GM08714 (cell line): ENCODE results near the gene MSMO1.
"Not testable (repeated sequence)": the region's sequence is repeated elsewhere in the genome, so short reads cannot be mapped to it uniquely, and the experiment has no call there.

ENCODE experiments used
- H3K4me3 ChIP-seq: fragments of 200-500 bp; sonication (Bioruptor generic); 2 replicates; pipeline ENCODE4 v1.5.1; 2014; ENCODE audit warnings: mild to moderate bottlenecking, low read length, inconsistent platforms
- ZNF274 ChIP-seq: IDR thresholded peaks from 2 replicates; pipeline ENCODE4 v1.6.1; 2012; ENCODE audit warnings: mild to moderate bottlenecking, low read depth, low read length

Gene MSMO1

DNA sequence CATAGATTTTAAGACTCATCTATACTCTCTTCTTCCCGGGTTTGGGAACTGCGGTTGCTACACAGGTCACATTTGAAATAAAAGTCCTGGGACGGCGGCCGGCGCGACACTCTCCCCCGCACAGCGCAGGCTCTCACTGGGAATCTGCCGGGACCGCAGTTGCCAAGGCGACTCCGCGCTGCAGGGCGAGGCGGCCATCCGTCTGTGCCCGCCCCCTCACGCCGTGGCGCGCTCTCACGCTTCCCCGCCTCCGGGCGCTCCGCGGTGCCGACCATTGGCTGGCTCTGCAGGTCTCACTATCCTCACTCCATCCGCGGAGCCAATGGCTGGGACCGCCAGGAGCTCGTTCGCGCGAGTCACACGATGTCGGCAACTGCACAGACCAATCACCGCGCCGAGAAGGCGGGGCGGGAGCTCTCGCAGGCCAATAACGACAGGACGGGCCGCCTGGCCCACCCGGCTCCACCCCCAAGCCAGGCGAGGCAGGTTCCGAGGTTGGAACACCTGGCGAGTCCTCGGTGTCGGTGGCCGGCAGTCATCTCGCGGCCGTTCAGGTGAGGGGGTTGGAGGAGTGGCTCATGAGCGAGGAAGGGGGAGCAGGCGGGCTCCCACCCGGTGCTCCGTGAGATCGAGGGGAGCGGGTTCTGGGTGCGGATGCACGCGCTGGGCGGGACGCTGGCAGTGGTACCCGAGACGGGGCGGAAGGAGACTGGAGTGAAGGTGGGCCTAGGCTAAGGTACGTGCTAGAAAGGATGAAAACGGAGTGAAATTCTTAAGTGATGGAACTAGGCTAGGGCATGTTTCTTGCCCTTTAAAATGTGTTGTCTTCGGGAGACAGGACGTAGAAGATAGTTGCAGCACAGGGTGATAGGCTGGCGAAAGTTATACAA is at the start of gene MSMO1:
MSMO1 (plus strand) TSS at position 459 of the 890 bp plus-strand sequence. CDS start 5,702 bp downstream, outside the sequence.
- peak within 1 kb of the TSS; percentile 98 for H3K4me3 ChIP-seq
- TF ChIP-seq ZNF274, result no peak

DNA sequence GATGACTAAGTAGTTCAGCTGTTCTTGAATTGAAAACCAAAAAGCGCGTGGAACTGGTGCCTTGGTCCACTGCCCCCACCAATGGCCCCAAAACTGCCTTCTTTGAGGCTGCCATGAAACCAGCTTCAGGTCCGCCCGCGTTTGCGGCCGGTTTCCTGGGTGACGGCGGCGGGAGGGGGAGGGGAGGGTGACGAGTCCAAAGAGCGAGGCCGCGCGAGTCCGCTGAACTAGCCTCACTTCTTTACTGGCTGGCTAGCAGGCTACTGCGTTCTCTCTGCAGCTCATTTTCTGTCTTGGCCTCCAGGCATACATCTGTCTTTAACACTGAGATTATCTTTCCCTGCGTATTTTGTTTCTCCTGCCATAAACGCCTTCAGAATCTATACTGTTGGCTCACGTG is 47.9 kb upstream of the MSMO1 start:
- not testable (repeated sequence) for H3K4me3 ChIP-seq

DNA sequence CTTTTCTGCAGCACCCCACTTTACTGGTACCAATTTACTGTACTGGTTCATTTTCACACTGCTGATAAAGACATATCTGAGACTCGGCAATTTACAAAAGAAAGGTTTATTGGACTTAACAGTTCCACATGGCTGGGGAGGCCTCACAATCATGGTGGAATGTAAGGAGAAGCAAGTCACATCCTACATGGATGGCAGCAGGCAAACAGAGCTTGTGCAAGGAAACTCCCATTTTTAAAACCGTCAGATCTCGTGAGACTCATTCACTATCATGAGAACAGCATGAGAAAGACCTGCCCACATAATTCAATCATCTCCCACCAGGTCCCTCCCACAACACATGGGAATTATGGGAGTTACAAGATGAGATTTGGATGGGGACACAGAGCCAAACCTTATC is 42.8 kb upstream of the MSMO1 start:
- not testable (repeated sequence) for H3K4me3 ChIP-seq

- not testable (repeated sequence) for H3K4me3 ChIP-seq
Observed at GRCh38 chr4:165286619-165287340, 40.7 kb upstream of the MSMO1 start.

DNA sequence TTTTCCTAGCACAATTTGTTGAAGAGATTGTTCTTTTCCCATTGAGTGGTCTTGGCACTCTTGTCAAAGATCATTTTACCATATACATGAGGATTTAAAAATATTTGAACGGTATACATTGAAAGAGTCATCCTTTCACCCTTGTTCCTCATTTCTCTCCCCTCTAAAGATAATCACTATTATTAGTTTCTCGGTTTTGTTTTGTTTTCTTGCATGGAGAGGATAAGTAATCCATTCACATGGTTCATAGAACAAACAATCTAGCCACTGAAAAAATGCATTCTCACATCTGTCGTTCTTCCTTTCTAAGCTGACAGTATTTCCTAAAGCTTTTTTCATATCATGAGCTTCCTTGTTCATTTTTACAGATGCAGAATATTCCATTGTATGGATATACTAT is 39.2 kb upstream of the MSMO1 start:
- TF ChIP-seq ZNF274, result no peak
- H3K4me3 ChIP-seq, result no peak overlapping the region

GRCh38 chr4:165288639-165289422 is 38.6 kb upstream of the MSMO1 start:
- TF ChIP-seq ZNF274, result no peak
- H3K4me3 ChIP-seq, result no peak overlapping the region

DNA sequence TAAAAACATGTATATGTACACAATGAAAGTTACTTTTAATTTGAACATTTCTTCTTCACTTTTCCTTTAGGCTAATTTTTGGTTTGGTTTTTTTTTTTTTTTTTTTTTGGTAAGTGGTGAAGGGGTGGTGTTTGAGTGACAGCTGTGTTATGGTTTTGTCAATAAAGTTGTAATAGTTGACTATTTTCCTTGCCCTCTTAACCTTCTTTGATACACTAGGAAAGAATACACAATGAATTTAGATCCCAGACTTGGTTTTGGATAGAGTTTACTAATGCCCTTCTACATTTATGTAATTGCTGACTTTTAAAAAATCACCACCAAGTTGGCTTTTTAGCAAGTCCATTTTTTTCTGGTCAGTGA is 38.1 kb upstream of the MSMO1 start:
- H3K4me3 ChIP-seq, result no peak overlapping the region
- no peak for TF ChIP-seq ZNF274

DNA sequence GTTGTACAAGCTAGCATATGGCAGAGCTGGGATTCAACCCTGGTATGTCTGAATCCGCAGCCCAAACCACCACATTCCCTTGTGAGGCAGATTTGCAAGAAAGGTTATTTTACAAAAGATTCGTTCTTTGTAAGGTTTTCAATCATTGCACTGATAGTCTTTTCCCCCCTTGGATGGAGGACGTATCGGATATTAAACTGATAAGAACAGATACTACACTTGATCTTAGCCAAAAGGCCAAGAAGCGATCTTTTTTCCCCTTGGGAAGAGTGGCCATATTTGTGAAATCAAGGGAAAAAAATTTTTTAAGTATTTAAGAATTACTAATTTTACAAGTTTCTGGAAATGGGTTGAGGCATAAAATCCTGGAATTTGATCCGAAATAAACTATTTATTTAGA is 34.4 kb upstream of the MSMO1 start:
- no peak for TF ChIP-seq ZNF274
- H3K4me3 ChIP-seq, result no peak overlapping the region

- TF ChIP-seq ZNF274, result no peak
- H3K4me3 ChIP-seq, result no peak overlapping the region
Observed at GRCh38 chr4:165293927-165294649, 33.4 kb upstream of the MSMO1 start.

DNA sequence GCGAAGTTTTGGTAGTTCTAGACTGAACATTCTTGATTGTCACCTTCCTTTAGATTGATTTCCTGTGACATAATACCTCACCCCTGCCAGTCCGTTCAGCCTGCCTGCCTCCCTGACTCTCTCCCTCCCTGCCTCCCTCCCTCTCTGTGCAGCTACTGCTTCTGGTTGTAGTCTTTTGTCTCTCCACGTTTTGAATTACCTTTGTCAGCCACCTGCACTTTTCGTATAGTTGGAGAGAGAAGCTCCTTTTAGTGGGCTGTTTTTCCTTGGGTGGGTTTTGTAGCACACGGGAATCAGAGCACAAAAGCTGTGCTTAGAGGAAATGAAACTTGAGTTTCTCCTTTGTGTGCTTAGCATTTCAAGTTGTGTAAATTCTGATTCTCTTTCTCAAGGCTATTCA is 32.6 kb upstream of the MSMO1 start:
- no peak for TF ChIP-seq ZNF274
- peak overlapping the region; percentile 49; the same call in 1 of the 2 replicates for H3K4me3 ChIP-seq

- no peak for TF ChIP-seq ZNF274
- H3K4me3 ChIP-seq, result no peak overlapping the region
Observed at GRCh38 chr4:165297626-165298025, 29.8 kb upstream of the MSMO1 start.

GRCh38 chr4:165299399-165300060 is 27.9 kb upstream of the MSMO1 start:
- TF ChIP-seq ZNF274, result no peak
- H3K4me3 ChIP-seq, result no peak overlapping the region

DNA sequence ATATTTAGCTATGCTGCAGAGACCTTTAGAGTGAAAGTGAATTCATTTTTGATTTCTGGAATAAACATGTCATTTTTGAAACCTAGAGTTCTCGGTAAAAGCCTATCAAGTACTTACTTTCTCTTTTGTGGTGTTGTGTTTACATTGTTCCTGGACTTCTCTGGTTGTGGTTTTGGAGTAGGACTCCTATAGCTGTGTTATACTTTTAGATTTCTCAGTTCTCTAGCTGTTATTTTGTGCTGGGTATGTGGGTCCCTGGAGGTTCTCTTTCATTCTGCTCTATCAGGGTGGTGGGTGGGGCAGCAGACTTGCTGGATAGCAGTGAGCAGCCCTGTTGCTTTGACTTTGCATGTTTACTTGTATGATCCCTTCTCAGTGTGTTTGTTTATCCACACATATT is 25.6 kb upstream of the MSMO1 start:
- no peak for TF ChIP-seq ZNF274
- H3K4me3 ChIP-seq, result peak overlapping the region; percentile 43

DNA sequence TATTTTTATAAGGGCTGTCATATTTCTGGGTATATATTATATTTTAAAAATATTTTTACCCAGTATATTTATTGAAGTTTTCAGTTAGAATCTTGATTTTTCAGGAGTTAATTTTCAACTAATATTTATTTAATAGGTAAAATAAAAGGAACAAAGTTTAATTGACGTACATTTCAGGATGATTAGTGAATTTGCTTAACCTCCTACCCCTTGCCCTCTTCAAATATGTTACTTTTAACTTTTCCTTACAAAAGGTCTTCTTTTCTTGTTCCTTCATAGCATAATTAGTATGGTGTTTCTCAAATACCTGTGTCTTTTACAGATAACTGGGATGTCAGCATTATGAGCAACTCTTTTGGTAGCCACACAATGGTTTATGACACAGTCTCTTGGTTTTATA is 24.8 kb upstream of the MSMO1 start:
- H3K4me3 ChIP-seq, result no peak overlapping the region
- no peak for TF ChIP-seq ZNF274
